ENCODE results near the gene TNFAIP8L2. TPM values are rescaled to one million over a fixed set of nuclear protein-coding genes. Genes with fewer than 3 reads are reported as not detected.

Gene TNFAIP8L2
- total and polyA plus RNA-seq, 2 of the 8 experiments (the other 6 are each of a cell fraction or from before 2014, with no cell fraction given), result not detected

- Histone ChIP-seq H3K79me2 (ENCODE audit: control insufficient read depth in 1 of 2, insufficient read depth in 2 of 2, low read length in 2 of 2) (peaks cover 7 to 33% of the 10 kb centered on the region in 2 experiments), H2BK5ac (ENCODE audit: low read depth, low read length) (peak within 1 kb of the TSS; percentile 74; the same call in 1 of the 2 replicates), H3K23ac (ENCODE audit: insufficient read length) (no peak within 1 kb of the TSS), H4K5ac (ENCODE audit: insufficient read length, low read depth, low read length) (peak within 1 kb of the TSS; percentile 20), H2BK20ac (ENCODE audit: low read length) (no peak within 1 kb of the TSS), H2BK12ac (ENCODE audit: low read depth, low read length) (no peak within 1 kb of the TSS), H3K79me1 (ENCODE audit: low read depth, low read length) (peaks cover 3% of the 10 kb centered on the region; the same call in 1 of the 2 replicates), H3K23me2 (ENCODE audit: low read depth, low read length) (no peaks in the 10 kb centered on the region; the same call in 1 of the 2 replicates), H3K56ac (replicated peaks; ENCODE audit: insufficient read length, low read depth, low read length) (peak within 1 kb of the TSS; percentile 51), H3K9me3 (ENCODE audit: insufficient read depth in 2 of 2, low read depth in 1 of 2, low read length in 1 of 2) (no peaks in the 10 kb centered on the region), H4K20me1 (replicated peaks in 1 of 2; ENCODE audit: control insufficient read depth in 1 of 2, insufficient read depth in 2 of 2, low read length in 2 of 2) (peaks cover 0 to 3% of the 10 kb centered on the region in 2 experiments), H2BK15ac (ENCODE audit: low read length) (no peak within 1 kb of the TSS), H3K27me3 (replicated peaks in 1 of 4; ENCODE audit: control insufficient read depth in 3 of 4, extremely low read depth in 1 of 4, insufficient read depth in 3 of 4, low read length in 3 of 4) (no peaks in the 10 kb centered on the region), H3K4me2 (ENCODE audit: insufficient read depth in 1 of 2, low read depth in 2 of 2, low read length in 2 of 2) (peak within 1 kb of the TSS; percentile 70 to 73), H2AFZ (ENCODE audit: low read length) (peak within 1 kb of the TSS; percentile 68), H4K91ac (replicated peaks; ENCODE audit: insufficient read length, low read length) (no peak within 1 kb of the TSS), H4K8ac (ENCODE audit: extremely low read depth, insufficient read depth, low read length) (peak within 1 kb of the TSS; percentile 98; the same call in 1 of the 2 replicates), H3K36me3 (ENCODE audit: control insufficient read depth in 2 of 4, insufficient read depth in 4 of 4, low read length in 3 of 4) (peaks cover under 1 to 12% (median 10%) of the 10 kb centered on the region in 4 experiments; a peak in 5 of 8 replicates), H3K14ac (ENCODE audit: insufficient read length) (no peak within 1 kb of the TSS), H3K9ac (replicated peaks in 1 of 4; ENCODE audit: extremely low read depth in 1 of 4, low read depth in 3 of 4, low read length in 3 of 4) (peak within 1 kb of the TSS; percentile 80 to 95 (median 88)), H3K4me1 (replicated peaks in 1 of 4; ENCODE audit: control insufficient read depth in 3 of 4, insufficient read depth in 4 of 4, low read length in 3 of 4) (no peaks in the 10 kb centered on the region), H3K4ac (replicated peaks; ENCODE audit: insufficient read length, low read depth, low read length) (no peak within 1 kb of the TSS), H3K4me3 (ENCODE audit: extremely low read depth in 1 of 4, insufficient read depth in 2 of 4, low read depth in 3 of 4, low read length in 4 of 4) (peak within 1 kb of the TSS; percentile 70 to 98 (median 95)), H2BK120ac (replicated peaks; ENCODE audit: low read depth, low read length) (no peak within 1 kb of the TSS), H2AK5ac (ENCODE audit: low read depth, low read length) (no peak within 1 kb of the TSS), H3K27ac (ENCODE audit: low read depth, low read length) (peak within 1 kb of the TSS; percentile 71), H3K18ac (ENCODE audit: extremely low read depth, low read length) (0 out of 2 replicates have a peak within 1 kb of the TSS, but pooled peaks have one; percentile 42)
- ChIA-PET CTCF (ENCODE audit: partially characterized antibody) (interaction anchor here (0.6 to 1.5 kb wide), 8 partner anchors 11 to 184 kb away, joined by 3 to 6 read pairs (median 3); partner anchors contain the start of genes LYSMD1 and TMOD4), POLR2A (ENCODE audit: partially characterized antibody) (interaction anchor here (0.7 to 2.7 kb wide), 25 partner anchors 9 to 230 kb away, joined by 3 to 13 read pairs (median 5); partner anchors contain the start of genes C1orf56, CDC42SE1, PIP5K1A and PSMD4)
- DNase-seq (ENCODE audit: low read depth in 1 of 2, low spot score in 2 of 2) (peak; percentile 60 to 86), FAIRE-seq (no peak)
- 3% methylated on average over 42 of the region's 42 CpGs; no CpG with 5 or more reads in 1 of the 2 experiments for WGBS, 2 experiments (ENCODE audit: extremely low coverage in 1 of 2, insufficient coverage in 1 of 2, insufficient read length in 1 of 2, insufficient replicate concordance in 2 of 2, low coverage in 1 of 2, low lambda C conversion rate in 2 of 2, missing lambda C conversion rate in 1 of 2)
- TF ChIP-seq SIRT6 (IDR thresholded peaks at IDR 0.05; ENCODE audit: low read length) (no peak), SP2 (IDR thresholded peaks at IDR 0.05; ENCODE audit: low read length) (no peak), SIX5 (IDR thresholded peaks at IDR 0.05; ENCODE audit: low read depth, low read length) (peak; percentile 13; the same call in 1 of the 2 replicates), HDAC2 (IDR thresholded peaks at IDR 0.05; ENCODE audit: borderline replicate concordance in 1 of 2, low read depth in 2 of 2, low read length in 2 of 2) (no peak), EGR1 (IDR thresholded peaks at IDR 0.05; ENCODE audit: borderline replicate concordance, low read depth, low read length) (peak; percentile 82), TAF1 (IDR thresholded peaks at IDR 0.05; ENCODE audit: low read depth, low read length) (peak; percentile 96), ASH2L (IDR thresholded peaks at IDR 0.05; ENCODE audit: low read length) (peak; percentile 92), TAF7 (optimal IDR thresholded peaks at IDR 0.05; ENCODE audit: borderline replicate concordance, low read depth, low read length) (peak; percentile 82)
- TF ChIP-seq, protein P1, sequence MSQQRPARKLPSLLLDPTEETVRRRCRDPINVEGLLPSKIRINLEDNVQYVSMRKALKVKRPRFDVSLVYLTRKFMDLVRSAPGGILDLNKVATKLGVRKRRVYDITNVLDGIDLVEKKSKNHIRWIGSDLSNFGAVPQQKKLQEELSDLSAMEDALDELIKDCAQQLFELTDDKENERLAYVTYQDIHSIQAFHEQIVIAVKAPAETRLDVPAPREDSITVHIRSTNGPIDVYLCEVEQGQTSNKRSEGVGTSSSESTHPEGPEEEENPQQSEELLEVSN (IDR thresholded peaks at IDR 0.05), result 0 out of 2 replicates have a peak, but pooled peaks have one; percentile 43
- TF ChIP-seq, protein P2, sequence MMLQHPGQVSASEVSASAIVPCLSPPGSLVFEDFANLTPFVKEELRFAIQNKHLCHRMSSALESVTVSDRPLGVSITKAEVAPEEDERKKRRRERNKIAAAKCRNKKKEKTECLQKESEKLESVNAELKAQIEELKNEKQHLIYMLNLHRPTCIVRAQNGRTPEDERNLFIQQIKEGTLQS (IDR thresholded peaks at IDR 0.05; ENCODE audit: insufficient read depth, low read depth, low read length), result no peak
Observed at GRCh38 chr1:151189637-151190445, 33.4 kb downstream of the TNFAIP8L2 start, which contains the start of gene VPS72. TSS of gene VPS72 (minus strand) at chr1:151190197. CDS start at chr1:151190121, 76 bp downstream.

All from H1 (cell line).